ENCODE data around the gene SNCAIP.
A peak's percentile ranks its signal among the peaks of the same experiment; 100 is the strongest.

SNCAIP gene

GRCh38 chr5:122311961-122312590 lies at the start of gene SNCAIP:
TSS of gene SNCAIP (plus strand) at chr5:122312237. CDS start at chr5:122391135, 78,898 bp downstream.
- peak; percentile 5 for DNase-seq

DNA sequence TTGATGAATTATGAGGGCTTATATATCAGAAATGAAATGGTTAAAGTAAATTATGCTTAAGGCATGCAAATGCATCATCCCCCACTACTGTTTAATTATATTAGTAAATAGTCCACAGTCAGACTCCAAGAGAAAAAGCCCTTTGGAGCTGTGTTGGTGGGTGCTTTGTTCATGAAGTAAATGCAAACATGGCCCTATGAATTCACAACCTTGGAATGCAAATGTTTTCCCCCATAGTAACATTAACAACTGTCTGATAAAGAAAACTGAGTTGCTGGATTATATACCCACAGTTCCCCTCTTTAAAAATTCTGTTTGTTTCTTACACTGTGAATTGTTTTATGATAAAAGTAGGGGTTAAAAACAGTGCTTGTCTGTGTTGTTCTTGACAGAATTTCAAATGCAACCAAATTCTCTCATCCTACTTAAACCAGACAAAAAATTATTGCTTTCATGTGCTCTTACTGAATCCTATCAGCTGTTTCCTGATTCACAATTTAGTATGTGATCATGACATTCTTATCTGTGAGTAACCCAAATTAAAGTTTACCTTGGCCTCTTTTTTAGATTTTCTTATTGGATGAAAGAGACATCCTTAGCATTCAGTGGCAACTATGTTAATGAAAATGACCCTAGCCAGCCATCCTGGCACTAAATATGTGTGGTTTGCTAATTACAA lies 48.5 kb upstream of the SNCAIP start:
- no peak for DNase-seq

- no peak for DNase-seq
Observed at GRCh38 chr5:122264610-122265009, 47.4 kb upstream of the SNCAIP start.

DNA sequence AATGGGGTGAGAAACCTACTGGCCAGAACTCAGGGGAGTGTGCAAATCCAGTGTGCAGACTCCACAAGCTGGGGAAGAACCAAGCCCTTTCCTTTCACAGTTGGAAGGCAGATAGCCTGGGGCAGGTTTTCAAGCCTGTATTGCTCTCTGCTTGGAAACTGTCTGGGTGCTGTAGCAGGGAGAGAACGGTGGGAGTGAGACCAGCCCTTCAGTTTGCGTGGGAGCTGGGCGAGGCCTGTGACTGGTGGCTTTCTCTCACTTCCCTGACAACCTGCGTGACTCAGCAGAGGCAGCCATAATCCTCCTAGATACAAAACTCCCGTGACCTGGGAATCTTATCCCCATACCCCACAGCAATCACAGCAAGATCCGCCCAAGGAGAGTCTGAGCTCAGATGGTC lies 44.9 kb upstream of the SNCAIP start:
- DNase-seq: no peak

DNA sequence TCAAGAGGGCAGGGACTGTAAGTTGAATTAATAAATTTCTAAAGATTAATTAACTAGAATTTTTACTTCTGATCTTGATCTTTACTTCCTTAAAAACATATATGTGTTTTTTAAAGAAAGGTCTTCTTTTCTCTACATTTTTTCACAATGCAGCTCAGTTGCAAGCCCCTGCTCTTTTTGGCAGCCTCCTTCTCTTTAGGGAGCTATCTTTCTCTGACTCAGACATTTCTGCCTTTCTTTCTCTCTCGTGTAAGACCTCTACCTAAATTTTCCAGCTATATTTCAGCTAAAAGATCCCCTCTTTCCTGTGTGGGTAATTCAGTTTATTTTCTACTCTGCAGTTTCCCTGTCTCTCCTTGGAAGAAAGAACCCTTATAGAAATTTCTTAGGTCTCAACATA lies 38.3 kb upstream of the SNCAIP start:
- DNase-seq: no peak

DNA sequence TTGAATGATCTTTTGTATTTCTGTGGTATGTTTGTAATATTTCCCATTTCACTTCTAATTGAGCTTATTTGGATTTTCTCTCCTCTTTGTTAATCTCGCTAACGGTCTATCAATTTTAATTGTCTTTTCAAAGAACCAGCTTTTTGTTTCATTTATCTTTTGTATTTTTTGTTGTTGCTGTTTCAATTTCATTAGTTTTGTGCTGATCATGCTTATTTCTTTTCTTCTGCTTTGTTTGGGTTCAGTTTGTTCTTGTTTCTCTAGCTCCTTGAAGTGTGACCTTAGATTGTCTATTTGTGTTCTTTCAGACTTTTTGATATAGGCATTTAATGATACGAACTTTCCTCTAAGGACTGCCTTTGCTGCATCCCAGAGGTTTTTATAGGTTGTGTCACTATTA lies 28.4 kb upstream of the SNCAIP start:
- no peak for DNase-seq

- no peak for DNase-seq
Observed at GRCh38 chr5:122286541-122286940, 25.5 kb upstream of the SNCAIP start.

DNA sequence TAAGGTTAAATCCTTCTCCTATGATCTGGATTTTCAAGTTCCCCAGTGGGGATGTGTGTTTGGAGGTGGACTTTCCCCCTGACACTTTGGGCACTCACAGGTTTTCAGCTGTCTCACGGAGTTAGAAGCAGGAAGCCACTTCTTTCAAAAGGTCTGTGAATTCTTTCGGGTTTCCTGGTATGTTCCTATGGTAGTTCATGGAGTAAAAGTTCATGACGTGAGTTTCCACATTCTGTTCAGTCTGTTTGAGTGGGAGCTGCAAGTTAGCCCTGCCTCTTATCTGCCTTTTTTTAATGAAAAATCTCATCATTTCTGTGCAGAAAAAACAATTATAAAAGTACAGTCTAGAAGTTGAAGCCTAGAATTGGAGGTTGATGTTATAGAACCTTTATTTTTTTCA lies 24.9 kb upstream of the SNCAIP start:
- DNase-seq: no peak

GRCh38 chr5:122291000-122291901 lies 20.8 kb upstream of the SNCAIP start:
- no peak for DNase-seq

GRCh38 chr5:122292332-122292731 lies 19.7 kb upstream of the SNCAIP start:
- no peak for DNase-seq

DNA sequence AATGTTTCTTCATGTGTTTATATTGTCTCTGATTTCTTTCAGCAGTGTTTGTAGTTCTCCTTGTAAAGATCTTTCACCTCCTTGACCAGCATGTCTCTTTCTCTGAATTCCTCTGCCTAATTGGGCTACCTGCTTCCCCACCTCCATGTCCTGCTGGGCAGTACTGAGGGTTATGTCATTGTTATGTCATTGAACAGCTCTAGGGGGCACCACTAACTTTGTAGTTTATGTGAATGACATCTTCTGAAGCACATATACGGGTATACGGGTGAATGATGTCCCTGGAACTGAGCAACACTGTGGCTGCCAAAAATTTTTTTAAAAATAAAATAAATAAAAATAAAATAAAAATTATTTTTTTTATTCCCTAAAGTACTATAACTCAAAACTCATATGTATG lies 16.9 kb upstream of the SNCAIP start:
- DNase-seq: no peak

DNA sequence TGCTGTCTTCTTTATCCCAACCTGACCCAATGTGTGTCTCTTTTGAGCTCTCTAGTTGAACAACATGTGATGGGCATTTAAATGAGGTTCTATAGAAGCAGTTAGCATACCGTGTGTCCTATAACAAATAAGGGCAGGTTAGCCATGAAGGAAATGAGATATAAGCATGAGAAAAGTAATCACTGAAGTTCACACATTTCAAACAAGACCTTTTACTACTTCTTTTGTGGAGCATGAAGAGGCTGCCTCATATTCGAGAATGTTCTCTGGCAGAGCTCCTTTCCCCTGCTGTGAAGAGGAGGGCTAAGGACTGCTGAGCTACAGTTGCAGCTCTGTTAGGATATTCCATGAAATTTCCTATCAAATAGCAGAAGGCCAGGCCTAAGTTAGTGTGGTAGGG lies 15.2 kb upstream of the SNCAIP start:
- no peak for DNase-seq

GRCh38 chr5:122297587-122298298 lies 14.3 kb upstream of the SNCAIP start:
- no peak for DNase-seq

DNA sequence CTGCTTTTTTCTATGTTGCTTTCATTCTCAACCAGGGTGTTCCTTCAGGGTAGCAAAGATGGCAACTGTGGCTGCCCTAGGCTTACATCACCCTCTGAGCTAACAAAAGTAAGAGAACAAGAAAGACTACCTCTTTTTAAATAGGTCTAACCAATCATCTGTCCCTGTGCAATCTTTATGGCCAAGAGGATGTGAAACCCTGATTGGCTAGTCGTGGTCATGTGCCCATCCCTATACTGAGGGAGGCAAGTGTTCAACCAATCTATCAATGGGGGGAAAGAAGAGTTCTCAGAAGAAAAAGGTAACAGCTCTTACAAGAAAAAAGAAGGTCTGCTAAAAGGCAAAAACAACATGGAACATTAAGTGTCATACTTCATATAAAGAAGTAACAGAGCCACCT lies 11.7 kb upstream of the SNCAIP start:
- no peak for DNase-seq

GRCh38 chr5:122301016-122301415 lies 11.0 kb upstream of the SNCAIP start:
- DNase-seq: no peak

GRCh38 chr5:122304471-122305215 lies 7.4 kb upstream of the SNCAIP start:
- no peak for DNase-seq

DNA sequence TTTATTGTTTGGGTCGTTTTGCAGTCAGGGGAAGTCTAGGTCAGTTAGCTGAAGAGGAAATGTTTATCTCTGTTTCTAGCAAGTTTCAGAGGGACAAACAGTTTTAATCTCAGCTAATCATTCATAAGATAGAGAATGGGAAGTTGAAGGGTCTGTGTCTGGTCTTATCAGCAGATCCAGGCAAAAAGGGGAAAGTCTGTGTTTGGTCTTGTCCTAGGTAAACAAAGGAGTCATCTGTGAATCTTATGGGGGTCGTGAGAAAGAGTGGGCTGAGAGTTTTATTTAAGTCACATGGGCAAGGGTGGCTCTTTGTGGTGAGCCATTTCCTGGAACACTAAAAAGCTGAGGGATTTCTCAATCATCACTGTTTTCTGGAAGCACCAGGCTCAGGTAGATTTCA lies 5.6 kb upstream of the SNCAIP start:
- no peak for DNase-seq

DNA sequence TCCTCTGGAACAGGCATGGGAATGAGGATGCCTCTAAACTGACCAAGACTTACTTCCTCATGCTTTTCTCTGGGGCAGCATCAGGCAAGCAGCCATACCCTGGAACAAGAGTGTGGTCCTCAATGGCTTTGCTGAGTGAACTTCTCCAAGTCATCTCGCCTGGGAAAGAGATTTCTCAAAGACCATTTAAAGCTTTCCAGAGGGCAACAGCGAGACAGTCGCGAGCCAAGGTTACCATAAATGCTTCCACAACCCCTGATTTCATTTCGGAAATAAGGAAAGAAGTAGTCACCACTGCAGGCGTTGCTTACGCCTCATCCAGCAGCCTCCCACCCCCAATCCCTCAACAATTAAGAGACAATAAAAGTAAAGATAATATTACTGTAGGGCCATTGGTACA lies 1.1 kb upstream of the SNCAIP start:
- no peak for DNase-seq

GRCh38 chr5:122311497-122311960 lies 508 bp upstream of the SNCAIP start:
- no peak for DNase-seq

DNA sequence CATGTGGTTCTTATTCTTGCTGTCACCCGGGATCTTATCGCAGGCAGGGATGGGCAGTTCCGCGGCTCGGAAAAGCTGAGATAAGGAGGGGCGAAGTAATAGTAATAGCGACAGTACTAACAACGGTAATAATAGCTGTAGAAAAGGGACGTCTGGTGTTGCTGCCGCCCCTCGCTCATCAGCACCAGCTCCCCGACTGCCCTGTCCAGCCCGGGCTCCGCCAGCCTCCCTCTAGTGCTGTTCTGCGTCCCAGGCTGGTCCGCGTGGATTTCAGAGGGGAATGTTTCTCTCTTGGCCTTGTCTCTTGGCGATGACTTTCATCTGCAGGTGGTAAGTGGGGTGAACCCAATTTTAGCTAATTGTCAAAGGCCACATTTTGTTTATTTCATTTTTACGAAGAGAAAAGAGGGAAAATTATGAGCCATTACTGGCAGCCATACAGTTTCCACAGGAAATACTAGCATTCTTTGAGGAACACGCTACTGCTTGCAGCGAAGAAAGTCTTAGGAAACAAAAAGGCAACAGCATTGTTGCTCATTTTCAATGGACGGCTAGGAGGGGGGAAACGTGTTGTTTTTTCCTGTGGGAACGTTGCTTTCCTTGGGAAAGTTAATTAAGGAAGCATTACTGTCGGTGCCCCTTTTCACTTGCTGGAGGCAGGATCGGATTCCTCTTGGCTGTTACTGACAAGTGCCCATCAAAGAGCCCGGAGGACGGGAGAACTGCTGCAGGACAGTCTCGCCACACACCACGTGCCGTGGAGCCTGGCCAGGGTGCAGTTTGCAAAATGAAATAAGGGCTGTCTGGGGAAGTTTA lies 762 bp downstream of the SNCAIP start:
- no peak for DNase-seq

- DNase-seq: no peak
Observed at GRCh38 chr5:122314036-122314435, 2.0 kb downstream of the SNCAIP start.

Measured in activated CD4-positive, alpha-beta T cell treated with anti-CD3 and anti-CD28 coated beads for 48 hours (primary cell).